ENCODE data around the gene HOXA1. TPM values are rescaled to one million over a fixed set of nuclear protein-coding genes. Genes with fewer than 3 reads are reported as not detected.

The HOXA1 gene
- total RNA-seq, 2 experiments from 2014 or later: 0.72 to 1.0 TPM

DNA sequence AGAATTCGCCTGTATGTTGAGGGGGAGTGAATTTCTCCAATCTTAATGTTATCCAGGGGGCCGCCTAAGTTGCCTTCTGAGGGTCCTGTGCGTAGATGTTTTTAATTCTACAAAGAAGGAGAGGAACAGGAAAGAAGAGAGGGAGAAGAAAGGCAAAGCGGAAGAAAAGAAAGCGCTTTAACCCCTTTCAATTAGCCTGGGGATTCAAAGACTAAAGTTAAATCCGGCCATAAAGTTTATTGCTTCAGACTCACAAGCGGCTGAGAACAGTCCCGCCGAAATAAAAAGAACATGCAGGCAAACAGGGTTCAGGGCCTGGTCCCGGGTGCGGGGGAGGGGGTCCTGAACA is 43.2 kb upstream of the HOXA1 start:
- Mint-ChIP-seq H3K9me3 (no peaks in the 10 kb centered on the region), H3K27me3 (peaks cover 38% of the 10 kb centered on the region), H3K27ac (no peak overlapping the region), H3K4me3 (no peak overlapping the region), H3K36me3 (no peaks in the 10 kb centered on the region), H3K4me1 (peaks cover 15% of the 10 kb centered on the region)
- POLR2A ChIA-PET: no interaction called here
- ATAC-seq (ENCODE audit: low read depth) (no peak), DNase-seq (no peak)

DNA sequence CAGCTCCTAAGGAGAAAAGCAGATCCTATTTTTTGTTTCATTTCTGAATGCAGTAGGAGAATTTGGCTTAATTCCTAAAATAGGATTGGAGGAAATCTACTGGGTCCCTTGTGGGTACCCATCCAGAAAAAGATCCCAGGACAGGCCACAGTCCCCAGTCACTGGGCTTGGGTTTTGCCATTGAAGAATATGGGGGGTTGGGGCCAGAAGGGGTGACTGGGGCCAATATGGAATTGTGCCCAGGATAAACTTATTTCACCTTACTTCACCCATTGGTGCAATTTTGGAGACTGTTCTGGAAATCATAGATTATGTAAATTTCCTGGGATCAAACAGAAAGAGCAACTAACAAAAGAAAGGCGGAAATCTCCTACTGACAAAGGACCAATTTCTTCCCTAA is 42.7 kb upstream of the HOXA1 start:
- POLR2A ChIA-PET: no interaction called here
- Mint-ChIP-seq H3K36me3 (no peaks in the 10 kb centered on the region), H3K9me3 (no peaks in the 10 kb centered on the region), H3K4me1 (peaks cover 15% of the 10 kb centered on the region), H3K4me3 (no peak overlapping the region), H3K27ac (no peak overlapping the region), H3K27me3 (peaks cover 41% of the 10 kb centered on the region)
- no peak for ATAC-seq (ENCODE audit: low read depth)
- DNase-seq: no peak

DNA sequence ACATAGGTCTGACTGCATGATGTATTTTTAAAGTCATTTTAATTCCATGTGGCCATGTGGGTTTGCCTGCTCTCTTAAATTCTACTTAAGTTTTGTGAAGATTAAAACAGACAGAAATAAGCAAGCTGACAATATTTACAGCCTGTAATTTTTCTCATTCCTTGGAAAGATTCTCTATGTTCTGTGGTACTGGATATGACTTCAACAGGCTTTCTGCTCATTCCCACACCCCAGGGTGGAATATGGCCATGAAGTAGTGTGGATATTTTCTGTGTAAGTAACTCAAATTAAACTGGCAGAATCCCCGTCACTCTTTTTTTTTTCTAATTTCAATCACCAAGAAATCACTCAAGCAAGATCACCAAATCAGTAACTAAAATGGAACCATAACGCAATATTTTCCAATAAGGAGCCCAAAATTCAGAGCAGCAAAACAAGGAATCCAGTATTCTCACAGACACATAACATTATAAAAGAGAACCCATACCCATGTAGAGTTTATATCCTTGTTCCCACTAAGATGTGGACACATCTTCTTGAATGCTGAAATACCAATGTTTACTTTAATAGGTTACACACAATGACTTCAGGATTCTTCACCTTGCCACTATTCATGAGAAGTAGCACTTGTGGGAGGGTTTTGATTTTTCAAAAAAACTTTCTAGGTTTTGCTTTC is 42.0 kb upstream of the HOXA1 start:
- H3K27ac Mint-ChIP-seq: no peak overlapping the region
- H3K36me3 Mint-ChIP-seq: no peaks in the 10 kb centered on the region
- DNase-seq (no peak), ATAC-seq (ENCODE audit: low read depth) (no peak)
- POLR2A ChIA-PET: no interaction called here
- H3K4me3 Mint-ChIP-seq: no peak overlapping the region
- no peaks in the 10 kb centered on the region for H3K9me3 Mint-ChIP-seq
- peaks cover 47% of the 10 kb centered on the region for H3K27me3 Mint-ChIP-seq
- peaks cover 15% of the 10 kb centered on the region for H3K4me1 Mint-ChIP-seq

DNA sequence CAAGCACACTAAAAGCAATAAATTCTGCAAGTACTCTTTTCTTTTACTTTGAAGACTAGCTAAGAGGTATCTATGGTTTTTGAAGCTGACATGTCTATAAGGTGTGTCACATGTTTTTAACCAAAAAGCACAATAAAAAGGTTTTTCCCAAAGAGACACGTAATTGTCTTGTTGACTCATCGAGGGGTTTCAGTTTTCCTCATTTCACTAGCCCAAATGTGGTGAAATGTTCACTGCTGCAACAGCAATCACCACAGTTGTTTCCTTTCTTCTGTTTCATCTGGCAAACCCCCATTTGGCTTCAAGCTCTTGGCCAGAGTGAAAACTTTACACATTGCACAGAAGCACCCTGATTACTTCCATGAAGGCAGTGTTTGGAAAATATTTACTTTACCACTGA is 38.6 kb upstream of the HOXA1 start:
- ATAC-seq (ENCODE audit: low read depth): no peak
- DNase-seq: no peak
- Mint-ChIP-seq H3K27me3 (peaks cover 57% of the 10 kb centered on the region), H3K4me1 (peaks cover 17% of the 10 kb centered on the region), H3K4me3 (no peak overlapping the region), H3K9me3 (no peaks in the 10 kb centered on the region), H3K36me3 (no peaks in the 10 kb centered on the region), H3K27ac (no peak overlapping the region)
- POLR2A ChIA-PET: no interaction called here

DNA sequence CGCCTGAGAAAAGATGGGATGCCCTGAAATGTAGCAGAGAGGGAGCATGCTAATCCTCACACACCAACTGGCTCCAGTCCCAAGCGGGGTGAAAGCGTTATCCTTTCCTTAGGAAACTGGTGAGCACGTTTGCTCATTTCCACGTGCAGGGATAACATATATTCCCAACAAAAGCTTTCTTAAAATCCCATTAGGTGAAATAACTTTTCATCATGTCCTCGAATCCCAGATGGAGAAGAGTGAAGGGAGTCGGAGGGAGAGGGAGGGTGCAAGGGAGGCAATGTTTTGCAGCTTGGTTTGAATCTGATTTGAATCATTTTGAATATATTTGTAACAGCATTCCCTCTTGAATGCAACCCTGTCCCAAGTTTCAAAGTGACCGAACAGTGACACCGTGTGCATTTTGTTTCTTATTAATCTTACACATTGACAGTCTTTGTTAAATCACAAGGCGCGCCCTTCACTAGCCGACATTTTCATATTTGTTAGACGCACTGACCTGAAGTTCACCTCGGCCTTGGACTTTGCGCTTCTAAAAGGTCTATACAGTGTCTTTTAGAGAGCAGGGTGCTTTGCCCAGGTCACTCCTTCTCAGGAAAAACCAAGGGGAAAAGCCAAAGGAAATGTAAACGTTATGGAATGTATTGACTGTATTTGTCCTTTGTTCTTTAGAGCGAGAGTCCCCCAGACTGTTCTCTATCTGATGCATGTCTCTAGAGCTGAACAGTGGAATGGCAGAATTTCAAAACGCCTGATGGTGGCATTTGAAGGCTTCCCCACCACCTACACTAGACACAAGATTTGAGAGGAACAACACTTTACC is 37.8 kb upstream of the HOXA1 start:
- Mint-ChIP-seq H3K4me3 (no peak overlapping the region), H3K9me3 (no peaks in the 10 kb centered on the region), H3K4me1 (peaks cover 17% of the 10 kb centered on the region), H3K36me3 (no peaks in the 10 kb centered on the region), H3K27me3 (peaks cover 57% of the 10 kb centered on the region), H3K27ac (no peak overlapping the region)
- ATAC-seq (ENCODE audit: low read depth) (no peak), DNase-seq (no peak)
- POLR2A ChIA-PET: no interaction called here

DNA sequence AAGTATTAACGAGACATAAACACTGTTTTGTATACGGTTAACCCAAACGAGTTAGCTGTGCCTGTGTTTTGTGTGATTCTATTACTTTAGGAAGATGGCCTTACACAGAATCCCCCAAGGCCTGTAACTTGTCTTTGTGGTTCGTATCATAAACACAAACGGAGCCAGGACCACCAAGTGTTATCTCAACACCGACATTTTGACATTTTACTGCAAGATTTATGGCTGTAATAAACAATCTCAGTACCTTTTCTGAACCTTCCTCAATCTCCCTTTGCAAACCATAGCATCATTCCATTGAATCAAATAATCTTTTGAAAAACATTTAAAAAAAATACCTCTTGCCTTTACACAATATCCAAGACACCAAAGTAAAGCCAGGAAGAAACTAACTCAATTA is 37.2 kb upstream of the HOXA1 start:
- Mint-ChIP-seq H3K4me3 (no peak overlapping the region), H3K36me3 (no peaks in the 10 kb centered on the region), H3K27ac (no peak overlapping the region), H3K27me3 (peaks cover 51% of the 10 kb centered on the region), H3K4me1 (peaks cover 17% of the 10 kb centered on the region), H3K9me3 (no peaks in the 10 kb centered on the region)
- POLR2A ChIA-PET: no interaction called here
- no peak for ATAC-seq (ENCODE audit: low read depth)
- DNase-seq: no peak

DNA sequence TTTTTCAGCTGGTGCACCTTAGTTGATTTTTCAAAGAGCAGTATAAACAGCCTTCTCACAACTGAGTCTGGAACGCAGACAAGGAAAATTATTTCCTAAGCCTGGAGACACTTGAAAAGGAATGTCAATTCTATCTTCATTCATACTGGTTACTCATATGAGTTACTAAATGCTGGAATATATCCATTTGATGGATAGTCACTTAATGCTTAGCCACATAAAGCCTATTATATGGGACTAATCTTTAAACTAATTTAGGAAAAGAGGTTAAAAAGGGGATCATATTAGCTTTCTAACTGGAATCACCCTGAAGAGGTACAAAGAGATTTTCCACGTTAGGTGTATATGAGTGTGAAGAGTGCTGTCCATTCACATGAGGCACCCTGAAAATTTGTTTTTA is 36.4 kb upstream of the HOXA1 start:
- no peaks in the 10 kb centered on the region for H3K36me3 Mint-ChIP-seq
- ATAC-seq (ENCODE audit: low read depth) (no peak), DNase-seq (no peak)
- H3K4me1 Mint-ChIP-seq: peaks cover 17% of the 10 kb centered on the region
- H3K27me3 Mint-ChIP-seq: peaks cover 51% of the 10 kb centered on the region
- POLR2A ChIA-PET: no interaction called here
- no peak overlapping the region for H3K4me3 Mint-ChIP-seq
- H3K9me3 Mint-ChIP-seq: no peaks in the 10 kb centered on the region
- H3K27ac Mint-ChIP-seq: no peak overlapping the region

DNA sequence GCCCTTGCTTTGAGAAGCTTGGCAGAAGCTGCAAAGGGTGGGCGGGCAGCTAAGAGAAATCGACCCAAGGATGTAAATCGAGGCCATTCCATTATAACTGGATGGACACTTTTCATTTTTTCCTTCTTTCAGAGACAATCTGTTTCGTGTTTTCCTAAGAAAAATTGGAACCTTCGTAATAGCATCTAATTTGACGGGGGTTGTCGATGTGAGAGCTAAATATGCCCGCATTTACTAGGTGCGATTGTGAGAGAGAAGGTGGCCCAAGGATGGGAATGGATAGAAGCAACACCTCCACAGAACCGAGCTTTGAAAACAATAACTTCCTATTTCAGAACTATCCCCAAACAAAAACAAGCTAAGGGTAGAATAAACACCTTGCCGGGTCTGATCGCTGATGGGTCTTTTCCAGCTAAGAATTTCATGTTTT is 35.6 kb upstream of the HOXA1 start:
- DNase-seq (no peak), ATAC-seq (ENCODE audit: low read depth) (no peak)
- peaks cover 17% of the 10 kb centered on the region for H3K4me1 Mint-ChIP-seq
- POLR2A ChIA-PET: interaction anchor here (0.7 to 1.0 kb wide), 2 partner anchors 33 to 35 kb away, joined by 3 read pairs; no protein-coding TSS in a partner anchor
- peaks cover 52% of the 10 kb centered on the region for H3K27me3 Mint-ChIP-seq
- no peaks in the 10 kb centered on the region for H3K9me3 Mint-ChIP-seq
- peak overlapping the region; percentile 64 for H3K4me3 Mint-ChIP-seq
- H3K27ac Mint-ChIP-seq: no peak overlapping the region
- H3K36me3 Mint-ChIP-seq: no peaks in the 10 kb centered on the region

DNA sequence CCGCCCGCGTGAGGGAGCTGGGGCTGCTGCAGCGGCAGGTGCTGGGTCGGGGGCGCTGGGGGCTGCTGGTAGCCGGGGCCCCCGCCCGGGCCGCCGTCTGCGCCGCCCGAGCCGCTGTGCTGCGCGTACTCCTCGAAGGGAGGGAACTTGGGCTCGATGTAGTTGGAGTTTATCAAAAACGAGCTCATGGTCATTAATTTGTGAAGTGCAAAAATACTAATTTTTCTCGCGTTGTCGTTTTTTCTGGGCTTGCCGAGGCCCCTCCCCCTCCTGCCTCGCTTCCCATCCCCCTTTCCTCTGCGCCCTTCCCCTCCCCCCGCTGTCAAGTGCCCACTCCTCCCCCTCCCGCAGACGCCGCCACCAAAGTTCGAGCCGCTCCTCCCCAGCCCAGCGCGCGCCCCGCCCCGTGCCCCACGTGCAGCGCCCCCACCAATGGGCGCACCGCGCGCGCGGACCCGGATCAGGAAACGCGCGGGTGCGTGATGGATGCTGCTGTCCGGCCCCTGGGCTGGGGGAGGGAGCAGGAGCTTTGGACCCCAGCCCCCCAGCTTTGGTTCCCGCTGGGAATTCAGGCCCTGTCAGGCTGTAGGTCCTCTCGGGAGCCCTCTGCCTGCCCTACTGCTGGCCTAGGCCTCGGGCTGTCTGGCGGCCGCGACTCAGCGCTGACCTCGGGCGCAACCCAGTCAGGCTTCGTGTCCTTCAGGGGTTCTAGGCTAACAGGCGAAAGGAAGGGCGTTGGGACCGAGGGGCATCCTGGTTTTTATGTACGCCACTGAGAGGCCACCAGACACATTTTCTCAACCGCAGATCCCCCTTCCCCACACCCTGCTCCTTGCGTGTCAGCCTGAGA is 35.0 kb upstream of the HOXA1 start, which contains the start of gene HOXA4:
TSS of gene HOXA4 (minus strand) at position 218 of the 850 bp plus-strand sequence. CDS start at position 194, 24 bp downstream.
- DNase-seq (peak; percentile 83), ATAC-seq (ENCODE audit: low read depth) (peak; percentile 93)
- Mint-ChIP-seq H3K36me3 (no peaks in the 10 kb centered on the region), H3K4me1 (peaks cover 14% of the 10 kb centered on the region), H3K27me3 (peaks cover 49% of the 10 kb centered on the region), H3K27ac (no peak within 1 kb of the TSS), H3K4me3 (peak within 1 kb of the TSS; percentile 64), H3K9me3 (no peaks in the 10 kb centered on the region)
- POLR2A ChIA-PET: interaction anchor here (0.7 to 1.0 kb wide), 2 partner anchors 32 to 34 kb away, joined by 3 read pairs; no protein-coding TSS in a partner anchor

DNA sequence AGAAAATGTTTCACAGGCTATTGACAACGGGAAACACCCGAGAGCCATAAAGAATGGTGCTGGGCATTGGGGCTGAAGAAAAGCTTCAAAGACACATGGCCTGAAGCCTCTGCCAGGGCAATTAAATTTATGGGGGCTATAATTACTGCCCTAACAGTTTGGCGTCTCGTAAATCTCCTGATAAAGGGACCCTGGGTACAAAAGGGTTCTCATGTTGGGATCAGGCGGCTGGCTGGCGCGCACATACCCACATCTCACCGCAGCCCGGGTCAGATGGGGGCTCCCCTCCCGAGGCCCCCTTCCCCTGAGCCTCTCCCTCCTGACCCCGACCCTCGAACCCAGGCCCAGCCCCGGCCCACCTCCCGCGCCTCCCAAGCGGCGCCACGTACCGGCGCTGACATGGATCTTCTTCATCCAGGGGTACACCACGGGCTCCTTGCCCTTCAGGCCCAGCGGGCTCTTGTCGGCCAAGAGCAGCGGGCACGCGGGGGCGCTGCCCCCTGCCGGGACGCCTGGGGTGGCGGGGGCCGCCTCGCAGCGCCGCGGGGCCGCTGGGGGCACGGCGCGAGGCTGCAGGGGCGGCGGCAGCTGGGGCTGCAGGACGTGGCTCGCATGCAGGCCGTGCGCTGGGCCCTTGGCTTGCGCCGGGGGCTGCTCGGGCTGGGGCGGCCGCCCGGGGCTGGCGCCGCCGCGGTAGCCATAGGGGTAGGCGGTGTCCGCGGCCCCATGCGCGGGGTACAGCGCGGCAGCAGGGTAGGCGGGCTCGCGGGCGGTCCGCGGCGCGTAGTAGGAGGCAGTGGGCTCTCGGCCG is 34.1 kb upstream of the HOXA1 start:
- peaks cover 8% of the 10 kb centered on the region for H3K4me1 Mint-ChIP-seq
- ATAC-seq (ENCODE audit: low read depth) (peak; percentile 23), DNase-seq (no peak)
- peaks cover 45% of the 10 kb centered on the region for H3K27me3 Mint-ChIP-seq
- H3K36me3 Mint-ChIP-seq: no peaks in the 10 kb centered on the region
- no peak overlapping the region for H3K27ac Mint-ChIP-seq
- H3K9me3 Mint-ChIP-seq: no peaks in the 10 kb centered on the region
- POLR2A ChIA-PET: no interaction called here
- no peak overlapping the region for H3K4me3 Mint-ChIP-seq

DNA sequence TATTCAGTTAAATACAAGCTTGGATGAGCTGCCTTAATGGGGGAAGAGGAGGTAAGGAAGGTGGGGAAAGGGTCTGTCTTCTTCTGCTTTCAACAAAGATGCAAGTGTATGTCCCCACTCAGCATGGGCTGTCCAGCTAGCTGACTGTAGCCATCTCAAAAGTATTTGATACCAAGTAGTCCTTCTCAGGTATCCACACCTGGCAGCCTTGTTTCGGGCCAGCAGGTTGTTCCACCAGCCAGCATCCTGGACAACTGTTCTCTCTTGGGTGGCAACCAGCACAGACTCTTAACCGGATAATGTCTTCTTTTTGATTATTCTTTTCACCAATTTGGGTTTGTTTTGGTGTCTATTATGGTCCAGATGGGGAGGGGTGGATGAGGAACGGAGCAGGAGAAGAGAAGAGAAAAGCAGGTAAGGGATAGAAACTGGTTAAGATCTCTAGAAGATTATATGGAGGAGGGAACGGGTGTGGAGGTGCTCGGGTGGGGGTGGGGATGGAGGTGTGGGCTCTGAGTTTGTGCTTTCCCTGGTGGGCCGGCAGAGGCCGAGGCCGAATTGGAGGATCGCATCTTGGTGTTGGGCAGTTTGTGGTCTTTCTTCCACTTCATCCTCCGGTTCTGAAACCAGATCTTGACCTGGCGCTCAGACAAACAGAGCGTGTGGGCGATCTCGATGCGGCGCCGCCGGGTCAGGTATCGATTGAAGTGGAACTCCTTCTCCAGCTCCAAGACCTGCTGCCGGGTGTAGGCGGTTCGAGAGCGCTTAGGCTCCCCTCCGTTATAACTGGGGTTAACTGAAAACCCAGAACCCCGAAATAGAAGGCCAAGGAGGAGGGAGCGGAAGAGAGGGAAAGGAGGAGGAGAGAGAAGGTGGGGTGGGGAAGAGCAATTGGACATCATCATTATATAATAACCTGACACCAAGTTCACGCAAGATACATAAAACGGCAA is 33.3 kb upstream of the HOXA1 start:
- ATAC-seq (ENCODE audit: low read depth) (no peak), DNase-seq (no peak)
- Mint-ChIP-seq H3K27ac (no peak overlapping the region), H3K4me3 (no peak overlapping the region), H3K27me3 (peaks cover 39% of the 10 kb centered on the region), H3K4me1 (peaks cover 2% of the 10 kb centered on the region), H3K36me3 (no peaks in the 10 kb centered on the region), H3K9me3 (no peaks in the 10 kb centered on the region)
- POLR2A ChIA-PET: no interaction called here

DNA sequence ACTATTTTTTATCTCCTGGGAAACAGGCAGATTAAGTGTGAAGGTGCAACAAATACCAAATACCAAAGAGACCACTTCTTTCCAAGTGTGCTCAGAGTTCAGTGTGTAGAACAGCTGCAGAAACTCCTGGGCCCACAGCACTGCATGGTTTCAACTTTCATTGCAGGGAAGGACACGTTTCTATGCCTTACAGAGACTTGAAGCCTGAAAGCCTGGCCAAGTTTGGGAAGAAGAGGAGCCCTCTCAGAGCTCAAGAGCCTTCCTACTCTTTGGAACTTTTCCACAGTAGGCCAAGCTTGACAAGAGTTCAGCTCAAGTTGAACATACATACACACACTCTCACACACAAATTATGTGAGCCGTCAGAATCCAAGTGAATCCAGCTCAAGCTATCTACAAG is 32.2 kb upstream of the HOXA1 start:
- Mint-ChIP-seq H3K9me3 (no peaks in the 10 kb centered on the region), H3K27ac (no peak overlapping the region), H3K4me1 (peaks cover 2% of the 10 kb centered on the region), H3K27me3 (peaks cover 31% of the 10 kb centered on the region), H3K4me3 (no peak overlapping the region), H3K36me3 (no peaks in the 10 kb centered on the region)
- POLR2A ChIA-PET: no interaction called here
- DNase-seq (no peak), ATAC-seq (ENCODE audit: low read depth) (no peak)

All from activated naive CD8-positive, alpha-beta T cell treated with anti-CD3 and anti-CD28 coated beads, Interleukin-2, amount 10 ng/mL, durations not matched to agents 7 days and 5 days (primary cell).